IMR-90 (cell line): Measurements from ENCODE around the gene CDCP1.

ENCODE experiments used
- CEBPB ChIP-seq: IDR thresholded peaks from 2 replicates; pipeline ENCODE4 v1.6.1; 2012; ENCODE audit warnings: low read depth, low read length, improper control_type of control experiment
- CHD1 ChIP-seq: IDR thresholded peaks from 2 replicates; pipeline ENCODE4 v1.6.1; 2012; ENCODE audit warnings: low read depth, low read length, improper control_type of control experiment
- CTCF ChIP-seq: conservative IDR thresholded peaks from 2 replicates; pipeline ENCODE4 v1.5.1; 2012; ENCODE audit warnings: mild to moderate bottlenecking, low read depth, low read length, improper control_type of control experiment
- POLR2A ChIP-seq: IDR thresholded peaks from 2 replicates; pipeline ENCODE4 v1.6.1; 2012; ENCODE audit warnings: mild to moderate bottlenecking, low read depth, low read length
- RAD21 ChIP-seq: IDR thresholded peaks from 2 replicates; pipeline ENCODE4 v1.6.1; 2012; ENCODE audit warnings: low read length, improper control_type of control experiment
- SMC3 ChIP-seq: fragments of 150-350 bp; IDR thresholded peaks from 2 replicates; pipeline ENCODE4 v1.6.1; 2016; ENCODE audit warnings: low read depth, mild to moderate bottlenecking, antibody characterized with exemption, low read length, moderate library complexity
- USF2 ChIP-seq: fragments of 150-350 bp; IDR thresholded peaks from 2 replicates; pipeline ENCODE4 v1.6.1; 2017; ENCODE audit warnings: mild to moderate bottlenecking, antibody characterized with exemption, low read length, low read depth

- TF ChIP-seq USF2 (no peak), RAD21 (no peak), CEBPB (no peak), POLR2A (no peak), CTCF (no peak), SMC3 (no peak), CHD1 (no peak)
Measured at GRCh38 chr3:45093176-45093575, 53.0 kb downstream of the CDCP1 start.
